OCI-LY3 (cell line): Measurements from ENCODE around the gene STRIP2.

ENCODE experiments used
- EZH2phosphoT487 ChIP-seq: fragments of 200-600 bp; shearing (Covaris generic); IDR thresholded peaks from 2 replicates; pipeline ENCODE4 v1.6.1; 2018; ENCODE audit warnings: antibody characterized with exemption, mixed run types, low read depth
- TF ChIP-seq, protein P1 (sequence below): fragments of 200-600, 300-600 bp; sonication (generic); IDR thresholded peaks from 2 replicates; pipeline ENCODE4 v1.5.1; 2014; ENCODE audit warnings: antibody characterized with exemption, low read length, low read depth

- TF ChIP-seq, protein P1, sequence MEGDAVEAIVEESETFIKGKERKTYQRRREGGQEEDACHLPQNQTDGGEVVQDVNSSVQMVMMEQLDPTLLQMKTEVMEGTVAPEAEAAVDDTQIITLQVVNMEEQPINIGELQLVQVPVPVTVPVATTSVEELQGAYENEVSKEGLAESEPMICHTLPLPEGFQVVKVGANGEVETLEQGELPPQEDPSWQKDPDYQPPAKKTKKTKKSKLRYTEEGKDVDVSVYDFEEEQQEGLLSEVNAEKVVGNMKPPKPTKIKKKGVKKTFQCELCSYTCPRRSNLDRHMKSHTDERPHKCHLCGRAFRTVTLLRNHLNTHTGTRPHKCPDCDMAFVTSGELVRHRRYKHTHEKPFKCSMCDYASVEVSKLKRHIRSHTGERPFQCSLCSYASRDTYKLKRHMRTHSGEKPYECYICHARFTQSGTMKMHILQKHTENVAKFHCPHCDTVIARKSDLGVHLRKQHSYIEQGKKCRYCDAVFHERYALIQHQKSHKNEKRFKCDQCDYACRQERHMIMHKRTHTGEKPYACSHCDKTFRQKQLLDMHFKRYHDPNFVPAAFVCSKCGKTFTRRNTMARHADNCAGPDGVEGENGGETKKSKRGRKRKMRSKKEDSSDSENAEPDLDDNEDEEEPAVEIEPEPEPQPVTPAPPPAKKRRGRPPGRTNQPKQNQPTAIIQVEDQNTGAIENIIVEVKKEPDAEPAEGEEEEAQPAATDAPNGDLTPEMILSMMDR, result no peak
- TF ChIP-seq EZH2phosphoT487, result no peak
Observed at GRCh38 chr7:129465080-129465479, 30.8 kb downstream of the STRIP2 start.
